Osteocyte (in vitro differentiated cells): ENCODE measurements around the gene SOX18. TPM values are rescaled to one million over a fixed set of nuclear protein-coding genes. Genes with fewer than 3 reads are reported as not detected.

Experiments used
- DNase-seq: peaks from one replicate; pipeline ENCODE4 v3.0.0; 2021; ENCODE audit warnings: mixed read lengths; ENCODE audit not compliant: unreplicated experiment; ENCODE audit errors: extremely low spot score
- H3K27ac Mint-ChIP-seq: one replicate; pipeline ENCODE4 v1.8.0; 2021; ENCODE audit warnings: mild to moderate bottlenecking, mixed read lengths; ENCODE audit not compliant: unreplicated experiment
- H3K27me3 Mint-ChIP-seq: one replicate; pipeline ENCODE4 v1.8.0; 2021; ENCODE audit warnings: mixed read lengths; ENCODE audit not compliant: unreplicated experiment
- H3K36me3 Mint-ChIP-seq: one replicate; pipeline ENCODE4 v1.8.0; 2021; ENCODE audit warnings: mixed read lengths; ENCODE audit not compliant: unreplicated experiment
- H3K4me1 Mint-ChIP-seq: one replicate; pipeline ENCODE4 v1.8.0; 2021; ENCODE audit warnings: mixed read lengths; ENCODE audit not compliant: unreplicated experiment
- H3K4me3 Mint-ChIP-seq: one replicate; pipeline ENCODE4 v1.8.0; 2021; ENCODE audit warnings: mild to moderate bottlenecking, moderate library complexity, mixed read lengths; ENCODE audit not compliant: unreplicated experiment
- H3K9me3 Mint-ChIP-seq: one replicate; pipeline ENCODE4 v1.8.0; 2021; ENCODE audit warnings: mixed read lengths; ENCODE audit not compliant: unreplicated experiment
- total RNA-seq: library from RNA; stranded (reverse); gene quantifications from 2 replicates; pipeline ENCODE4 v1.2.1, GENCODE V29; 2021
- TF ChIP-seq, protein P1 (sequence below): fragments of 200-600 bp; sonication (generic); IDR thresholded peaks from 2 replicates; pipeline ENCODE4 v1.5.0; 2021; ENCODE audit warnings: antibody characterized with exemption, mild to moderate bottlenecking, moderate library complexity

Gene SOX18
- total RNA-seq, 1 donor from 2014 or later = 1.2 TPM

GRCh38 chr20:64038565-64039292, 10.7 kb downstream of the SOX18 start:
- DNase-seq = no peak
- Mint-ChIP-seq H3K4me3 (peak overlapping the region; percentile 65), H3K27me3 (peaks cover 9% of the 10 kb centered on the region), H3K4me1 (peaks cover 23% of the 10 kb centered on the region), H3K9me3 (no peaks in the 10 kb centered on the region), H3K36me3 (peaks cover 3% of the 10 kb centered on the region), H3K27ac (no peak overlapping the region)
- TF ChIP-seq, protein P1, sequence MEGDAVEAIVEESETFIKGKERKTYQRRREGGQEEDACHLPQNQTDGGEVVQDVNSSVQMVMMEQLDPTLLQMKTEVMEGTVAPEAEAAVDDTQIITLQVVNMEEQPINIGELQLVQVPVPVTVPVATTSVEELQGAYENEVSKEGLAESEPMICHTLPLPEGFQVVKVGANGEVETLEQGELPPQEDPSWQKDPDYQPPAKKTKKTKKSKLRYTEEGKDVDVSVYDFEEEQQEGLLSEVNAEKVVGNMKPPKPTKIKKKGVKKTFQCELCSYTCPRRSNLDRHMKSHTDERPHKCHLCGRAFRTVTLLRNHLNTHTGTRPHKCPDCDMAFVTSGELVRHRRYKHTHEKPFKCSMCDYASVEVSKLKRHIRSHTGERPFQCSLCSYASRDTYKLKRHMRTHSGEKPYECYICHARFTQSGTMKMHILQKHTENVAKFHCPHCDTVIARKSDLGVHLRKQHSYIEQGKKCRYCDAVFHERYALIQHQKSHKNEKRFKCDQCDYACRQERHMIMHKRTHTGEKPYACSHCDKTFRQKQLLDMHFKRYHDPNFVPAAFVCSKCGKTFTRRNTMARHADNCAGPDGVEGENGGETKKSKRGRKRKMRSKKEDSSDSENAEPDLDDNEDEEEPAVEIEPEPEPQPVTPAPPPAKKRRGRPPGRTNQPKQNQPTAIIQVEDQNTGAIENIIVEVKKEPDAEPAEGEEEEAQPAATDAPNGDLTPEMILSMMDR = peak; percentile 82

DNA sequence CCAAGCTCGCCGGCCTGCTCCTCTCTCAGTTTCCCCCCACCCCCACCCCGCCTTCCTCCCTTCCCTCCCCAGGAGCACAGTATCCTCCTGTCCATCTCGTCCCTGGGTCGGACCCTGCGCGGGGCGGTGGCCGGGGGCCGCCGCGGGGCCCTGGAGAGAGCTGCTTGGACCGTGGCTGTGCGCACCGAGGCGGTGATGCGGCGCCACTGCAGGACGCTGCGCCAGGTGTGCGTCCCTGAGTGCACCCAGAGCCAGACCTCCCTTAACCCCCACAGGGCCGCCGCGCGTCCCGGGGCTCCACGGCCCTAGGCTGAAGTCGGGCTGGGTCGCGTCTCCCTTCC, 11.2 kb downstream of the SOX18 start:
- peaks cover 6% of the 10 kb centered on the region for H3K36me3 Mint-ChIP-seq
- peaks cover 19% of the 10 kb centered on the region for H3K4me1 Mint-ChIP-seq
- H3K27me3 Mint-ChIP-seq = peaks cover 9% of the 10 kb centered on the region
- TF ChIP-seq, protein P1 = no peak
- no peaks in the 10 kb centered on the region for H3K9me3 Mint-ChIP-seq
- DNase-seq = no peak
- H3K27ac Mint-ChIP-seq = no peak overlapping the region
- H3K4me3 Mint-ChIP-seq = no peak overlapping the region

GRCh38 chr20:64037498-64038213, 11.8 kb downstream of the SOX18 start:
- Mint-ChIP-seq H3K27me3 (peaks cover 9% of the 10 kb centered on the region), H3K4me1 (peaks cover 19% of the 10 kb centered on the region), H3K36me3 (peaks cover 6% of the 10 kb centered on the region), H3K27ac (no peak overlapping the region), H3K9me3 (no peaks in the 10 kb centered on the region), H3K4me3 (peak overlapping the region; percentile 44)
- DNase-seq = no peak
- TF ChIP-seq, protein P1 = no peak

GRCh38 chr20:64037199-64037497, 12.3 kb downstream of the SOX18 start:
- TF ChIP-seq, protein P1 = no peak
- Mint-ChIP-seq H3K27ac (no peak overlapping the region), H3K36me3 (peaks cover 9% of the 10 kb centered on the region), H3K9me3 (no peaks in the 10 kb centered on the region), H3K4me3 (no peak overlapping the region), H3K27me3 (peaks cover 9% of the 10 kb centered on the region), H3K4me1 (peaks cover 18% of the 10 kb centered on the region)
- DNase-seq = no peak

DNA sequence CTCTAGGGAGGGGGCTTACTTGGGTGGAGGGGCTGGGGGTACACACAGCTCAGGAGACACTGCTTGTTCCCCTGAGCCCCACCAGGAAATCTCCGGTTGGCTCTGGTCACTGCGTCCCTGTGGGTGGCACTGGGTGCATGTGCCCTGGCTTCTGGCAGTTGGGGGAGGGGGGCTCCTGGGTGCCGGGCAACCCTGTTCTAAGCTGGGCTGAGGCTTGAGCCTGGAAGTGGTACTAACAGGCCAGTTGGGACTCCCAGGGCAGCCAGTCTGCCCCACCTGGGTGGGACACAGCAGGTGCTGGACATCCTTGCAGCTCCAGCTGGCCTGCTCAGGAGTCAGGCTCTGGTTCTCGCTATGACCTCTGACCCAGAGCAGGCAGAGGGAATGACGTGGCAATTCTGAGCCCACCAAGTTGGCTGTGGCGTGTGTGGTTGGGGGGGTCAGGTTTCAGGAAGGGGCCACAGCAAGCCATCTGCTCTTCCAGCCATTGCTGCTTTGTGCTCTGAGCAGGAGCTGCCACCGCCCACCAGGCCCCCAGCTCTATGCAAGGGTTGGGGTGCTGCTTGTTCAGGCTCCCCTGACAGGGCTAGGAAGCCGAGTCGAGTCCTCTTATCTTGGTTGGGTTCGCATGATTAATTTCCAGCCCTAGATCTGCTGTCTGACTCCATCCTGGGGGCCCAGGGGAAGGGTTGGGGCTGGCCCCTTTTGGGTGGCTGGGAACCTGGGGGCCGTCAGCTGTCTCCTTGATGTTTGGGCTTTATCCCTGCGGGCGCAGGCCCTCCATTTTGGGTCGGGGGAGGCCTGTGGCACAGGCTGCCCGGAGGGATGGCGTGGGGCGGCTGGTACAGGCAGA, 12.9 kb downstream of the SOX18 start:
- H3K9me3 Mint-ChIP-seq = no peaks in the 10 kb centered on the region
- H3K4me1 Mint-ChIP-seq = peaks cover 15% of the 10 kb centered on the region
- peaks cover 9% of the 10 kb centered on the region for H3K36me3 Mint-ChIP-seq
- H3K27me3 Mint-ChIP-seq = peaks cover 9% of the 10 kb centered on the region
- TF ChIP-seq, protein P1 = no peak
- no peak for DNase-seq
- H3K27ac Mint-ChIP-seq = no peak overlapping the region
- H3K4me3 Mint-ChIP-seq = no peak overlapping the region
